Fibroblast of lung (primary cell): ENCODE measurements around the gene ZNF562.

ENCODE experiments used
- CTCF ChIP-seq, 2 donors: IDR thresholded peaks in 1 of 2; conservative IDR thresholded peaks in 1 of 2; 1 replicate in 1 of 2; 2 replicates in 1 of 2; pipeline ENCODE4 v1.5.1; 2011 to 2012; ENCODE audit warnings: low read length in 2 of 2, control low read depth in 1 of 2, inconsistent platforms in 1 of 2, low read depth in 1 of 2, mild to moderate bottlenecking in 1 of 2
- EZH2 ChIP-seq: IDR thresholded peaks from 2 replicates; pipeline ENCODE4 v1.5.1; 2012; ENCODE audit warnings: low read length, control low read depth, mild to moderate bottlenecking; ENCODE audit errors: missing control alignments

GRCh38 chr19:9644472-9644871 is 30.4 kb downstream of the ZNF562 start:
- TF ChIP-seq EZH2 (no peak), CTCF (conservative IDR thresholded peaks at IDR 0.05 in 1 of 2, IDR thresholded peaks at IDR 0.05 in 1 of 2; ENCODE audit: low read depth in 1 of 2, low read length in 2 of 2) (no peak)
